GM06990 (cell line): Measurements from ENCODE around the gene PCGF3.

Experiments
- DNase-seq: peaks from one replicate; pipeline ENCODE4 v3.0.0-alpha.2; 2011; ENCODE audit not compliant: insufficient read length; ENCODE audit errors: extremely low read depth
- H3K27me3 ChIP-seq: replicated peaks from 2 replicates; pipeline ENCODE4 v1.6.0; 2011; ENCODE audit warnings: low read length; ENCODE audit not compliant: control insufficient read depth, insufficient read depth
- H3K36me3 ChIP-seq: 2 replicates; pipeline ENCODE4 v1.5.1; 2011; ENCODE audit warnings: low read length; ENCODE audit not compliant: control insufficient read depth, insufficient read depth
- H3K4me3 ChIP-seq: replicated peaks from 2 replicates; pipeline ENCODE4 v1.5.1; 2011; ENCODE audit warnings: low read depth, mild to moderate bottlenecking, control low read depth, low read length
- CTCF ChIP-seq: IDR thresholded peaks from 2 replicates; pipeline ENCODE4 v1.5.1; 2011; ENCODE audit warnings: low read length, control low read depth, mild to moderate bottlenecking, inconsistent platforms; ENCODE audit not compliant: insufficient read depth, poor library complexity, severe bottlenecking

PCGF3 gene

GRCh38 chr4:683982-684622, 21.5 kb upstream of the PCGF3 start:
- Histone ChIP-seq H3K36me3 (no peaks in the 10 kb centered on the region), H3K4me3 (no peak overlapping the region), H3K27me3 (no peaks in the 10 kb centered on the region)
- peak; percentile 46 for DNase-seq
- TF ChIP-seq CTCF: peak; percentile 68

- Histone ChIP-seq H3K27me3 (no peaks in the 10 kb centered on the region), H3K4me3 (no peak overlapping the region), H3K36me3 (no peaks in the 10 kb centered on the region)
- DNase-seq: peak; percentile 18
- TF ChIP-seq CTCF: no peak
Observed at GRCh38 chr4:684623-685327, 20.9 kb upstream of the PCGF3 start.

DNA sequence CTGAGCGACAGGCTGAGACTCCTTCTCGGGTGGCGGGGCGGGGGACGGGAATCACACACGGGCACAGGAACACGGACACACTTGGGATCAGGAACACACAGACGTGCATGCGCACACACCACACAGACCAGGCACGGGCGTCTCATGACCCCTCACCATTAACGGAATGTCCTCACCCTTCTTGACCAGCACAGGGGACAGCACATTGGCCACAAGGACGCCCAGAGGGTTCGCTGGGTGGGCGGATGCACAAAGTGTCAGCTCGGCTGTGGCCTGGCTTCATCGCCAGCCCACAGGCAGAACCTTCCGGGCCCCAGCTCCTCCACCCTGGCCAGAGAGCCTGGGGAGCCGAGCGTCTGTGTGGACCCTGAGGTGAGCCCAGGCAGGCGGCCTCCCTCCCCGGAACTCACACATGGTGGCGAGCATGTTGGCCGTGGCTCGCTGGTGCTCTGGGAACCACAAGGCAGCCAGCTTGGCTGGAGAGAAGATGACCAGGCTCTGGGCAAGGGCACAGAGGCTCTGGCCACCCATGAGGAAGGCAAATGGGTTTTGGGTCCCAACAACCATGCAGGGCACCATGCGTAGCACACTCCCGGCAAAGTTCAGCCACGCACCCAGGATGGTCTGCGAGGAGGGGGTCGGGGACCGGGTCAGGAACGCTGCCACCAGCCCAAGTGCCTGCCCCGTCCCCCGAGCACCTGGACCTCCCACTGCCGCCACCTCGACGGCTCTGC, 19.8 kb upstream of the PCGF3 start:
- DNase-seq: peak; percentile 15
- H3K4me3 ChIP-seq: no peak overlapping the region
- H3K36me3 ChIP-seq: no peaks in the 10 kb centered on the region
- no peaks in the 10 kb centered on the region for H3K27me3 ChIP-seq
- no peak for TF ChIP-seq CTCF

DNA sequence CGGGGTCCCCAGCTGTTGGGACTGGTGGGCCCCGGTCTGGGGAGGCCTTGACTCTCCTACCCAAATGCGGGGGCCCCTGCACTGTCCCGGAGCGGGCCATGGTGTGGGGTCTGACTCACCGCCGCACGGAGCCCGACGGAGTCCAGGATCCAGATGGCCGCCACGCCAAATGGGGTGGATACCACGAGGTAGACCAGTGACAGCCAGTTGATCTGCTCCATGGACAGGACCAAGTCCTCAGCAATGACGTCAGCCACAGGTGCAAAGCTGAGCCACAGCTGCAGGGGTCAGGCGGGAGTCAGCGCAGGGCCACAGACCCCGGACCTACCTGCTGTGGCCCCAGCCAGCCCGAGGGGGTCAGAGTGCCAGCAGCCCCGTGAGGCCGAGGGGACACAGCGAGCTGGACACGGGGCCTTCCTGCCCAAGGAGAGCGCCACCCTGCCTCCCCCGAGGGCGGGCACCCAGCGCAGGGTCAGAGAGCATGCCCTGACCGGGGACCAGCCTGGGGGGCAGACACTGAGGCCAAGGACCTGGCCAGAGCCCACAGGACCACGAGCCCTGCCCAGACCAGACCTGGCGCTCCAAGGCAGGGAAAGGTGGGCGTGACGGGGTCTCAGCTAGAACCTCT, 19.1 kb upstream of the PCGF3 start:
- no peak for TF ChIP-seq CTCF

DNA sequence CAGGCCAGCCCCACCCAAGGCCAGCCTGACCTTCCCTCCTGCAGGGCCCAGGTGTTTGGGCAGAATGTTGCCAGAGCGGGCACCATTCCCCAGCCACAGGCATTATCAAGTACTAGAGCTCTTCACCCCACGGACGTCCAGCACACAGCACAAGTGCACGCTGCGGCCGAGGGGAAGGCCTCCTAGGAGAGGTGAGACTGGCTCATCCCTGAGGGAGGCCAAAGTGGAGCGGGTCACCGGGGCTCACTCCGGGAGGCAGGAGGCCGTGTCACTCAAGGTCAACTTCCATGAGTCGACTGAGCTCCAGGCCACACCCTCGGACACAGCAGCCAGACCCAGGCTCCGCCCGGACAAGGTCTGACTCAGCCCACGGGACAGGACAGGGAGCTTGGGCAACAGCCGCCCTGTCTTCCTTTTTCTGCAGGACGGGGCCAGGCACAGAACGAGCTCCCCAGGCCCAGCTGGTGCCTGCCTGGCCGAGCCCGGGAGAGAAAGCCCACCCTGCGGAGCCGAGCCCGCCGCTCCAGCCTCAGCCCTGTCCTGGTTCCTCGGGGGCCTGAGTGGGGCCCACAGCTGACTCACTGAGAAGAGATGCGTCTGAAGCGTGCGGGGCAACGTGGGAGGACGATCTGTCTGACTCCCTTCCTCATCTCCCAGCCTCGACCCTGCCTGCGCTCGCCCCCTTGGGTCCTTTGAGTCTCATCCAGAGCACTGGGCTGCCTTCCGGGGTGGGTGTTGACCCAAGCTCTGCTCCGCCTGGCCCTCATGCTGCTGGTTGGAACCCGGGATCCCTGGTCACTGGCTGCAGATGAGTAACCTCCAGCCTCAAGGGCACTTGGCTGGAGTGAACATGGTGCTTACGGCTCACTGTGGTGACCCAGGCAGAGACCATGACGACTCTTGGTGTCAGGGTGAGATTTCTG, 18.3 kb upstream of the PCGF3 start:
- H3K4me3 ChIP-seq: no peak overlapping the region
- DNase-seq: no peak
- no peak for TF ChIP-seq CTCF
- no peaks in the 10 kb centered on the region for H3K27me3 ChIP-seq
- no peaks in the 10 kb centered on the region for H3K36me3 ChIP-seq

More for the DNA sequence above, 19.1 kb upstream of the PCGF3 start:
- DNase-seq: peak; percentile 14
- Histone ChIP-seq H3K36me3 (no peaks in the 10 kb centered on the region), H3K4me3 (no peak overlapping the region), H3K27me3 (no peaks in the 10 kb centered on the region)
